ENCODE data around the gene CHD3. TPM values are rescaled to one million over a fixed set of nuclear protein-coding genes. Genes with fewer than 3 reads are reported as not detected.

The CHD3 gene
- total RNA-seq, 1 experiment from 2014 or later: 73.7 TPM

DNA sequence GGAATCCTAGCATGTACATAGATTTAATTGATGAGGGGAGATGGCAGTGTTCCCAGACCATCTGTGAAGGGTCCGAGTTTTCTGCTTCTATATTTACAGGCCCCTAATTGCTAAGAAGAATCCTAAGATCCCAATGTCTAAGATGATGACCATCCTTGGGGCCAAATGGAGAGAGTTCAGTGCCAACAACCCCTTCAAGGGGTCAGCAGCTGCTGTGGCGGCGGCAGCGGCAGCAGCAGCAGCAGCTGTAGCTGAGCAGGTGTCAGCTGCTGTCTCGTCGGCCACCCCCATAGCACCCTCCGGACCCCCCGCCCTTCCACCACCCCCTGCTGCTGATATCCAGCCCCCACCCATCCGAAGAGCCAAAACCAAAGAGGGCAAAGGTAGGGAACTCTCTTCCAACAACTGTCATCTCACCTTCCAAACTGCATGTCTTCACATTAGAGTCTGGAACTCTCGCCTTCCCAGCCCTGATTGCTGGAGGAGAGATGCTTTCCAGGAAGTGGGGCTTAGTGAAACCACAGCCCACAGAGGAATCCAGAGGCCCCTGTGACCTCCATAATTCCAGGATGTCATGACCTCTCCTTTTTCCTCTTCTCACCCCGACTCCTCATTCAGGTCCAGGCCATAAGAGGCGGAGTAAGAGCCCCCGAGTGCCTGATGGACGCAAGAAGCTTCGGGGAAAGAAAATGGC lies 4.7 kb downstream of the CHD3 start:
- no peak for DNase-seq (ENCODE audit: extremely low read depth, low read depth)

- no peak for DNase-seq (ENCODE audit: extremely low read depth, low read depth)
These were observed 5.6 kb downstream of the CHD3 start for GRCh38 chr17:7894226-7894625.

DNA sequence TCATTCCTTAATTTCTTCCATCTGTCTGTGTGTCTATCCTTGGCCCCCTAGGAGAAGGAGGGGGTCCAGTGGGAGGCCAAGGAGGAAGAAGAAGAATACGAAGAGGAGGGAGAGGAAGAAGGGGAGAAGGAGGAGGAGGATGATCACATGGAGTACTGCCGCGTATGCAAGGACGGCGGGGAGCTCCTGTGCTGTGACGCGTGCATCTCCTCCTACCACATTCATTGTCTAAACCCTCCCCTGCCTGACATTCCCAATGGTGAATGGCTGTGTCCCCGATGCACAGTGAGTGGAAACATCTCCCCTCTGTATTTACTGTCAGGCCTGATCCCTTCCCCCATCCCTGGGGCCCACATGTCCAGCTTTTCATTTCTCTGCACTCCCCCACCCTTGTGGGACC lies 6.3 kb downstream of the CHD3 start:
- DNase-seq (ENCODE audit: extremely low read depth, low read depth): no peak

GRCh38 chr17:7897090-7897489 lies 8.5 kb downstream of the CHD3 start:
- no peak for DNase-seq (ENCODE audit: extremely low read depth, low read depth)

GRCh38 chr17:7897773-7898172 lies 9.2 kb downstream of the CHD3 start:
- no peak for DNase-seq (ENCODE audit: extremely low read depth, low read depth)

- no peak for DNase-seq (ENCODE audit: extremely low read depth, low read depth)
These were observed 14.8 kb downstream of the CHD3 start for GRCh38 chr17:7903154-7904103.

DNA sequence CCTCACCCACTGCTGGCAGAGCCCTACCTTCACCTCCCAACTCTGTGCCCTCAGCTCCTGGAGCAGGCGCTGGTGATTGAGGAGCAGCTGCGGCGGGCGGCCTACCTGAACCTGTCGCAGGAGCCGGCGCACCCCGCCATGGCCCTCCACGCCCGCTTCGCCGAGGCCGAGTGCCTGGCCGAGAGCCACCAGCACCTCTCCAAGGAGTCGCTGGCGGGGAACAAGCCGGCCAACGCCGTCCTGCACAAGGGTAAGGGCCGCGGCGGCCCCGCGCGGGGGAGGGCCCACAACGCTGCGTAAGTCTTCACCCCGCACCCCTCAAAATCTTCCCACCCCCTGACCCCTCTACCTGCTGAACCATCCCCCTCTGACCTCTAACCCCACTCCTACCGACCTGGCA lies 20.5 kb downstream of the CHD3 start:
- no peak for DNase-seq (ENCODE audit: extremely low read depth, low read depth)

- no peak for DNase-seq (ENCODE audit: extremely low read depth, low read depth)
These were observed 21.7 kb downstream of the CHD3 start for GRCh38 chr17:7910281-7910680.

- DNase-seq (ENCODE audit: extremely low read depth, low read depth): no peak
These were observed 22.1 kb downstream of the CHD3 start for GRCh38 chr17:7910711-7911110.

- no peak for DNase-seq (ENCODE audit: extremely low read depth, low read depth)
These were observed 22.5 kb downstream of the CHD3 start for GRCh38 chr17:7911116-7911515.

DNA sequence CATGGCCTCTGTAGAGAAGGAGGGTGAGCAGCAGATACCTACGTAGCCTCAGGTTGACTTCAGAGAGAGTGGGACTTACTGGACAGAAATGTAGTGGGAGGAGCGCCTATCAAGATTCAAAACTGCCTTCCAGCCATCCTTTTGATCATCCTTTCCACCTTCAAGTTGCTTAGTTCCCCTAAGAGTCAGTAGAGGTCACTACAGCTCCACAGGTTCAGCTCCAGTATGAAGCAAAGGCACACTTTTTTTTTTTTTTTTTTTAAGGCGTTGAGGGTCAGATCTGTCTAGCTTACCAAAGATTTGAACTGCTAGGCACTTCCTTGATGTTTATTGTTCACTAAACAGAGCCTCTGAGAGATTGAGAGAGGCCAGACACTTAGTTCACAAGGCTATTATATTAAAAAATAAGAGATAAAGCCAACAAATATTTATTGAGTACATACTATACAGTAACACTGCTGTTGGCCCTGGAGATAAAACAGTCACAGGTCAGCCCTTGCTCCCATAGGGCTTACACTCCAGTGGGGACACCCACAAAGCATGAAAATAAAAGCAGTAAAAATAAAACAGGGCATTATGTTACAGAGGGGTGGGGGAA lies 24.4 kb downstream of the CHD3 start:
- peak; percentile 81 for DNase-seq (ENCODE audit: extremely low read depth, low read depth)

DNA sequence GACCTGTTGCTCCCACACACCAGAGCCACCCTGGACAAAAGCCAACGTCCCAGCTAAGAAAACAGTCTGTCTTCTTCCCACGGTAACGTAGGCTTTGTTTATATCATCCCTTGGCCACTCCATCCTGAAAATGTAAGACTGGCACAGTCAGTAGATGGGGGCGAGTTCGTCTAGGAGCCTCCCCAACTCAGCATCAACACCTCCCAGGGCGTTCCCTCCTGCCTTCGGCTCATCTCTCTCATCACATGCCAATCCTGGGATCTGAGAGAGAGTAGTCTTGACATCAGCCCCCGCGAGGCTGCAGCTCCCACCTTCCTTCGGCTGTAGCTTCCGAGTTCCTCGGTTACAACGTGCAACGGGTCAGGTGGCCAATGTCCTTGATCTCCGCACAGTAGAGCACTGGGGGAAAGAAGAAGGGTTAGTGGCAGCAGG lies 26.6 kb downstream of the CHD3 start:
- DNase-seq (ENCODE audit: extremely low read depth, low read depth): no peak

DNA sequence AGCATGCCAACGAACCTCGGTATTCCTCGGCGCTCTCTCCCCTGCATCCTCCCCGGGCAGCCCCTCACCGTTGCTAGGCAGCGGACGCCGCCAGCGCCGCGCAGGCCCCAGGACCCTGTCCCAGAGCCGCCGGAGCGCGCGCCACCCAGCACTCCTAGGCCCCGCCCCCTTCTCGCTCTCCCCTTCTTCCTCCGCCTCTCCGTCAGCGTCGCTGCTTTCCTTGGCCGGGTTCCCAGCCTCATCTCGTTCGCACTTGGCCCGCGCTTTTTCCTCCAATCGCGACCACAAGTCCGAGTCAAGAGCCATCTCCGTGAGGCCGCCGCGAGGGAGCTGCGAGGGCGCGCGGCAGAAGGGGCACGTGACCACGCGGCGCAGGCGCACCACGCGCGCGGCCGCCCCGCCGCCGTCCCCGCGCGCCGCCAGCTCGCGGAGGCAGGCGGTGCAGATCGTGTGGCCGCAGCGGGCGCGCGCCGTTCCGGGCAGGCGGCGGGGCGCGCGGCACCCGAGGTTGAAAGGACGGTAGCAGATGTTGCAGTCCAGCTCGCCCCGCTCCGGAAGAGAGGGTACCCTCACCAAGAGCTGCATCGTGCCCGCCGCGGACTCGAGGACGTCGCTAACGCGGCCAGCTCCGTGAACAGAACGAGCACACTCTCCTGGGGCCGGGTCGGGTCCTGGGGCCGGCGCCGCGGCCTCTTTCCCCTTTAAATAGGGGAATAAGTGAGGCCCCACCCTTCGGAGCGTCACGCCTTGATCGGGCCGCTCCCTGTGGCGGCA lies 27.2 kb downstream of the CHD3 start, which contains the start of gene RNF227:
TSS of gene RNF227 (minus strand) at position 679 of the 774 bp plus-strand sequence. CDS start at position 585, 94 bp downstream.
- peak; percentile 95 for DNase-seq (ENCODE audit: extremely low read depth, low read depth)

DNA sequence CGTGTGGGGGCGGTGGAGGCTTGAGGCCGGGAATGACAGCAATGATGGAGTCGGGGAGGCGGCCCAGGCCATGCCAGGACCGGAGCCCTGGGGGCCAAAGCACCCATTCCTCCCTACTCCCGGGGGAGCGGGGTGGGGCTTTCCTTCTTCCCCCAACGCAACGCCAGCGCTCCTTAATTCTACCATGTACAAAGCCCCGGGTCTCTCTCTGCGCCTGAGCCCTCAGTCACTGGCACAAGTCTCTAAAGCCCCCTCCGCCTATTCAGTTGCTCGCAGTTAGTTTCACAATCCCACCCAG lies 27.7 kb downstream of the CHD3 start:
- DNase-seq (ENCODE audit: extremely low read depth, low read depth): no peak

- DNase-seq (ENCODE audit: extremely low read depth, low read depth): no peak
These were observed 28.2 kb downstream of the CHD3 start for GRCh38 chr17:7916808-7917207.

DNA sequence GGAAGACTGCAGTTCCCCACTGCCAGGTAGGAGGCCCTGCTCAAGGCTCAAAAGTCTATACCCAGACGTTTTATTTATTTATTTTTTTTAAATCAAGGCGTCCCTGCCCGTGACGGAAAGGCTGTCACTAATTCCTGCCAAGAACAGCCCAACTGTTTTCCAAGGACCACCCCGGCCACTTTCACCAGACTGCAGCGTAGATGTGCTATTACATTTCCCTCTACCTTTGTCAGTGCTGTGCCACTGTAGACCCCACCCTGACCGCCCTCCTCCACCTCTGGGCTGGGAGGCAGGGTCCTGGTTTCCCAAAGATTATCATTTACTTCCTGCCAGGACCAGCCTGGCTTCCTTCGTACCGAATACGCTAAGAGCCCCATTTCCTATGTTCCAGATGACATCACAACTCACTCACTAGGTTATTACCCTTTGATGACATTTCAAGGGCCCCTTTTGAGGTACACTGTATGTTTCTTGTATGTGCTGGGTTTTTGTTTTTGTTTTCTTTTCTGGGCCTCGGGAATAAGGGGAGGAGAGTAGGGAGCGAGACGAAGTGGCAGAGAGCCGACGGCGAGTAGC lies 33.8 kb downstream of the CHD3 start:
- no peak for DNase-seq (ENCODE audit: extremely low read depth, low read depth)

DNA sequence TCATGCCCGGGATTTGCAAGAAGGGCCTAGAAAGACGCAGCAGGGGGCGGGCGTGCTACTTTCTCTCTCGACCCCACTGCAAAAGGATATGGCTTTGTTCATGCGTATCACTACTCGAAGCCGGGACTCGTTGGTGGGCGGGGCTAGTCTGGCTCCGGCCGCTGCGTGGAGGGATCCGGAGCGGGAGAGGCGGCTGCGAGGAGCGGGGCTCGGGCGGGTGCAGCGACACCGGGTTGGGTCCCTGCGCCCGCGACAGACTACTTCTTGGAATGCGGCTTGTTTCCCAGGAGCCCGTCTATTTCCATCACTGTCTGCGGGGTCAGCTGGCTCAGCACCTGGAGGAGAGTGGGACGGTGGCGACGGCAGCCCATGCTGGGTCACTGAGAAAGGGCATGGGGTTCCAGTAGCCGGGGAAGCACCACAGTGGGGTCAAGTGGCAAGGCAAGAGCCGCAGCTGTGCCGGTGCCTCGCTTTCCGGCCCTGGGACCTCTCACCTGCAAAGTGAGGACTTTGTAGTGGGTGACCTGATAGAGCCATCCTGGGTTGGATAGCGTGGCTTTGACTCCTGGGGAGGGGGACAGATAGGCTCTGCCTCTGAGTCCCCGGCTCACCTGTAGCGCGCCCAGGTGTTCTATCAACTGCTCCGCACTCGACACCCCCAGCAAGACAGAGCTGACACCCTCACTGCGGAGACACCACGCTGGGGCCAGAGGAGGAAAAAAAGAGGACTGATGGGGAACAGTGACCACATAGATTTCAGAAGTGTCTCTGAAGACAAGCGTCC lies 34.4 kb downstream of the CHD3 start:
- DNase-seq (ENCODE audit: extremely low read depth, low read depth): peak; percentile 33

DNA sequence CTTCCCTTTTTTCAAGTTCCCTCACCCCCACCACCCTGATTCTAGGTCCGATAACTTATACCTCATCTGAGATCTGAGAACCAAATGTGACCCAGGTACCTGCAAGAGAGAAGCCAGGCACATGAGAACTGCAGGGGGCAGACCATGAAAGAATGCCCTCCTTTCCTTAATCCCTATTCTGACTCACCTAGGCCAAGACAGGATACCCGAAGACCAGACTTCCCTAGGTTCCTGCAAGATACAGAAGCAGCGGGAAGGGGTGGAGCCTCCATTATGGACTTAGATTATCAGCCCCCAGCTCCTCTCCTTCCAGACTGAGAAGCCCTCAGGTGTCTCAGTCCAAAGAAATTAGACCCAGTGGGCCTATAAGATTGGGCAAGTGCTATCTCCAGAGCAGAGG lies 39.0 kb downstream of the CHD3 start:
- no peak for DNase-seq (ENCODE audit: extremely low read depth, low read depth)

DNA sequence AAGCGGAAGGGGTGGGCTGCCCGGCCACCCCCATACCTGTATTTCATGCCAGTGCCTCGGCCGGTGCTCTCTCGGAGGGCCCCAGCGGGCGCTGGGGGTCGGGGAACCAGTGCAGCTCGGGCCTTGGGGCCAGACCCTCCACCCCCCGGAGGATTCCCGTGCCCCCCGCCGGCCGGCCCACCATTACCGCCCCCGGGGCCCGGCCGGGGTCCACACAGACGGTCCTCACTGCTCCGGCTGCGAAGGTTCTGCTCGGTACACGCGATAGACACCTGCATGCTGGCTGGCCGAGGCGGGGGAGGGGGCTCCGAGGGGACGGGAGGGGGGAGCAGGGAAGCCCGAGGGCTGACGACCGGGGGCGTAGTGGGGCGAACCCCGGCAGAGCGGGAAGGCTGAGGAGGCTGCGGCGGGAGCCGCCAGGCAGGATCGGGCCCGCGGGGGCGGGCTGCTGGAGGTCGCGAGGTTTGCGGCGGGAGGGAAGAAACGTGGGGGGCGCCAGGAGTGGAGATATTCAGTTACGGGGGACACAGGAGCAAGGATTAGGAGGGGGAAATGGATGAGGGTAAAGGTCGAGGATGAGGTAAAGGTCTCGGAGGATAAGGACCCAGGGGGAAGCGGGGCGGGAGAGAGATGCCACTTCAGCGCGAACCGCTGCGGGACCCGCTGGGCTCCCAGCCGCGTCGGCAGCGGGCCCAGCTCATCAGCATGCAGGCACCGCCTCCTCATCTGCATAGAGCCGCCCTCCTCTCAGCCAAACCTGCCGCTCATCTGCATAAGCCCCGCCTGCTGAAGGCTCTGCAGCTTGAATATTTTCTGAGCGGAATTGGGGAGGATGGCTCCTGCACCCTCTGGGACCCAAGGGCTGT lies 40.8 kb downstream of the CHD3 start, which contains the start of gene KCNAB3:
TSS of gene KCNAB3 (minus strand) at position 699 of the 866 bp plus-strand sequence. CDS start at position 278, 421 bp downstream.
- no peak for DNase-seq (ENCODE audit: extremely low read depth, low read depth)

All from NCI-H460 (cell line).